SJCRH30 (cell line): Measurements from ENCODE around the gene C20orf141. TPM values are rescaled to one million over a fixed set of nuclear protein-coding genes. Genes with fewer than 3 reads are reported as not detected.
"Not testable (repeated sequence)": the region's sequence is repeated elsewhere in the genome, so short reads cannot be mapped to it uniquely, and the experiment has no call there.

Experiments
- DNase-seq, 2 experiments: peaks; one replicate each; pipeline ENCODE4 v3.0.0-alpha.2; 2015 to 2020
- H3K27ac ChIP-seq: fragments of 250-450 bp; sonication (Bioruptor Pico); 2 replicates; pipeline ENCODE4 v1.5.1; 2020; ENCODE audit warnings: mild to moderate bottlenecking, moderate library complexity
- H3K27me3 ChIP-seq: fragments of 250-450 bp; sonication (Bioruptor Pico); 2 replicates; pipeline ENCODE4 v1.5.1; 2020; ENCODE audit warnings: mild to moderate bottlenecking, moderate library complexity
- H3K36me3 ChIP-seq: fragments of 250-450 bp; sonication (Bioruptor Pico); 2 replicates; pipeline ENCODE4 v1.5.1; 2020; ENCODE audit warnings: mild to moderate bottlenecking, moderate library complexity
- H3K4me1 ChIP-seq: fragments of 250-450 bp; sonication (Bioruptor Pico); 2 replicates; pipeline ENCODE4 v1.5.1; 2020; ENCODE audit warnings: mild to moderate bottlenecking, moderate library complexity
- H3K4me3 ChIP-seq: fragments of 250-450 bp; sonication (Bioruptor Pico); 2 replicates; pipeline ENCODE4 v1.5.1; 2020; ENCODE audit warnings: mild to moderate bottlenecking, moderate library complexity
- H3K9me3 ChIP-seq: fragments of 250-450 bp; sonication (Bioruptor Pico); replicated peaks from 2 replicates; pipeline ENCODE4 v1.5.1; 2020; ENCODE audit warnings: mild to moderate bottlenecking, moderate library complexity
- total RNA-seq: library from RNA; depleted of rRNA; stranded (reverse); fragments of >200 nt; shearing (Covaris generic); gene quantifications from 2 replicates; pipeline ENCODE4 v1.2.3, GENCODE V29; 2014; rRNA removed

C20orf141 gene, protein sequence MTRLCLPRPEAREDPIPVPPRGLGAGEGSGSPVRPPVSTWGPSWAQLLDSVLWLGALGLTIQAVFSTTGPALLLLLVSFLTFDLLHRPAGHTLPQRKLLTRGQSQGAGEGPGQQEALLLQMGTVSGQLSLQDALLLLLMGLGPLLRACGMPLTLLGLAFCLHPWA
- total RNA-seq: not detected in 2 replicates

DNA sequence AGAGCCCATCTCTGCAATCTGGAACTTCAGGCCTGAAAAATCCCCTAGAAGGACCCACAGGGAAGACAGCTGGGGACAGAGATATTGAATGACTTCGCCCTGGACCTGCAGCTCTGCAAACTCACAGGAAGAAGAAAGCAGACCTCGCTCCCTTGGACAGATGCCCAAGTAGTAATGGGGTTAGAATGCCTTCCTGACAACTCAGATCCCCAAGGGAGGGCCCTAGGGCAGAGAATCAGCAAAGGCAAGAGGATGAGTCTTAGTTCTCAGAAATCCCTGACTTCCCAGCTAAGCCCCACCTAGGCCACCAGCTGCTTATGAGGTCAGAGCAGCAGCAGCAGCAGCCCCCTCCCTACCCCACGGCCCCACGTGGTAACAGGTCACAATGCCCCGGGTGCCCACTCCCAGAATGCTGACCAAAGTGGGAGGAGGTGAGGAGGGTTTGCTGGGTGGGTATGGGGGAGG is at the start of gene C20orf141:
Gene C20orf141, plus strand, starts transcription at position 401 of the 465 bp plus-strand sequence. CDS start 198 bp downstream, outside the sequence.
- Histone ChIP-seq H3K4me1 (peaks cover 25% of the 10 kb centered on the region), H3K9me3 (peaks cover 7% of the 10 kb centered on the region), H3K27ac (peak within 1 kb of the TSS; percentile 11; the same call in 1 of the 2 replicates), H3K36me3 (no peaks in the 10 kb centered on the region), H3K4me3 (no peak within 1 kb of the TSS), H3K27me3 (no peaks in the 10 kb centered on the region)
- DNase-seq: peak; percentile 98 to 99

GRCh38 chr20:2767768-2768631 is 46.8 kb upstream of the C20orf141 start:
- Histone ChIP-seq H3K36me3 (no peaks in the 10 kb centered on the region), H3K27ac (no peak overlapping the region), H3K27me3 (no peaks in the 10 kb centered on the region), H3K9me3 (no peaks in the 10 kb centered on the region), H3K4me3 (no peak overlapping the region), H3K4me1 (peaks cover 3% of the 10 kb centered on the region; the same call in 1 of the 2 replicates)
- no peak for DNase-seq

GRCh38 chr20:2768632-2769015 is 46.2 kb upstream of the C20orf141 start:
- H3K36me3 ChIP-seq: no peaks in the 10 kb centered on the region
- no peaks in the 10 kb centered on the region for H3K9me3 ChIP-seq
- no peak for DNase-seq
- peaks cover 3% of the 10 kb centered on the region; the same call in 1 of the 2 replicates for H3K4me1 ChIP-seq
- H3K4me3 ChIP-seq: no peak overlapping the region
- H3K27ac ChIP-seq: no peak overlapping the region
- H3K27me3 ChIP-seq: no peaks in the 10 kb centered on the region

GRCh38 chr20:2770091-2770490 is 44.7 kb upstream of the C20orf141 start:
- not testable (repeated sequence) for H3K4me3 ChIP-seq, DNase-seq, H3K36me3 ChIP-seq, H3K27me3 ChIP-seq, H3K27ac ChIP-seq, H3K4me1 ChIP-seq, H3K9me3 ChIP-seq

DNA sequence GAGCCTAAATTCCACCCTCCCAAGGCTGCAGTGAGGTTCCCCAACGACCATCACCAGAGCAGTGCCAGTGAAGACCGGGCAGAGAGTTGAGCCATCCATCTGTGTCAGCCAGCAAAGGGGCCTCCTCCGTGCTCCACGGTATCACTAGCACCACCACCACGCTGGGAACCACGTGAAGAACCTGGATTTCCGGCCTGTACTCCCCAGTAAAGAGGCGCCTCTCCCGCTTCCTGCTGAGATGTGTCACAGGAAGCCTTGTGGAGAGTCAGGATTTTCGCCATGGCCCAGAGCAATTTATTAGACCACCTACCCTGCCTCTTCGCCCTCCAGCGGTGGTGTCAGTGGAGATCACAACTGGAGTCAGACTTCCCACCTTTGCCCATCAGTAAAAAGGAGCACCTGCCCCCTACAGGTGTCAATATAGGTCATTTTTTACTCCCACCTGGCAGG is 43.1 kb upstream of the C20orf141 start:
- H3K4me1 ChIP-seq: peaks cover 3% of the 10 kb centered on the region; the same call in 1 of the 2 replicates
- DNase-seq: peak; percentile 51 to 67
- H3K27ac ChIP-seq: no peak overlapping the region
- H3K4me3 ChIP-seq: peak overlapping the region; percentile 27
- H3K9me3 ChIP-seq: no peaks in the 10 kb centered on the region
- H3K27me3 ChIP-seq: no peaks in the 10 kb centered on the region
- no peaks in the 10 kb centered on the region for H3K36me3 ChIP-seq

DNA sequence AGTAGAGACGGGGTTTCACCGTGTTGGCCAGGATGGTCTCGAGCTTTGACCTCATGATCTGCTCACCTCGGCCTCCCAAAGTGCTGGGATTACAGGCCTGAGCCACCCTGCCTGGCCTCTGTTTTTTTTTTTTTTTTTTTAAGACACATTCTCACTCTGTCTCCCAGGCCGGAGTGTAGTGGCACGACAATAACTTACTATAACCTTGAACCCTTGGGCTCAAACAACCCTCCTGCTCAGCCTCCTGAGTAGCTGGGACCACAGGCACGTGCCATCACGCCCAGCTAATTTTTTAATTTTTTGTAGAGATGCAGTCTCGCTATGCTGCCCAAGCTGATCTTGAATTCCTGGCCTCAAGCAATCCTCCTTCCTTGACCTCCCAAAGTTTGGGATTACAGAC is 41.0 kb upstream of the C20orf141 start:
- Histone ChIP-seq H3K4me3 (no peak overlapping the region), H3K9me3 (no peaks in the 10 kb centered on the region), H3K36me3 (no peaks in the 10 kb centered on the region), H3K4me1 (peaks cover 3% of the 10 kb centered on the region; the same call in 1 of the 2 replicates), H3K27me3 (no peaks in the 10 kb centered on the region), H3K27ac (no peak overlapping the region)
- no peak for DNase-seq

GRCh38 chr20:2775139-2775538 is 39.6 kb upstream of the C20orf141 start:
- DNase-seq: no peak
- no peak overlapping the region for H3K4me3 ChIP-seq
- no peaks in the 10 kb centered on the region for H3K36me3 ChIP-seq
- no peaks in the 10 kb centered on the region for H3K9me3 ChIP-seq
- H3K4me1 ChIP-seq: peaks cover 3% of the 10 kb centered on the region; the same call in 1 of the 2 replicates
- H3K27me3 ChIP-seq: no peaks in the 10 kb centered on the region
- no peak overlapping the region for H3K27ac ChIP-seq

DNA sequence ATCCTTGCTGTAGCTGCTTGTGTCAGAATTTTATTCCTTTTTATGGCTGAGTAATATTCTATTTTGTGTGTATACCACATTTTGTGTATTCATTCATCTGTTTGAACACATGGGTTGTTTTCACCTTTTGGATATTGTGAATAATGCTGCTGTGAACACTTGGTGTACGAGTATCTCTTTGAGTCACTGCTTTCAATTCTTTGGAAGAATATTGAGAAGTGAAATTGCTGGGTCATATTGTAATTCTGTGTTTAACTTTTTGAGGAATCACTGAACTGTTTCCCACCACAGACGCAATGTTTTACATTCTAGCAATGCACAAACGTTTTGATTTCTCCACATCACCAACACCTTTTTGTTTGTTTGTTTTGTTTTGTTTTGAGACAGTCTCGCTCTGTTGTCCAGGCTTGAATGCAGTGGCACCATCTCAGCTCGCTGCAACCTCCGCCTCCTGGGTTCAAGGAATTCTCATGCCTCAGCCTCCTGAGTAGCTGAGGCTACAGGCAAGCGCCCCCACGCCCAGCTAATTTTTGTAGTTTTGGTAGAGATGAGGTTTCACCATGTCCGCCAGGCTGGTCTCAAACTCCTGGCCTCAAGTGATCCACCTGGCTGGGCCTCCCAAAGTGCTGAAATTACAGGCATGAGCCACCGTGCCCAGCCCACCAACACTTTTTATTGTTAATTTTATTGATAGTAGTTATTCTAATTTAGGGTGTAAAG is 36.0 kb upstream of the C20orf141 start:
- Histone ChIP-seq H3K4me3 (no peak overlapping the region), H3K27ac (no peak overlapping the region), H3K9me3 (no peaks in the 10 kb centered on the region), H3K36me3 (no peaks in the 10 kb centered on the region), H3K27me3 (no peaks in the 10 kb centered on the region), H3K4me1 (no peaks in the 10 kb centered on the region)
- no peak for DNase-seq

- Histone ChIP-seq H3K27me3 (no peaks in the 10 kb centered on the region), H3K4me3 (no peak overlapping the region), H3K4me1 (no peaks in the 10 kb centered on the region), H3K27ac (no peak overlapping the region), H3K36me3 (no peaks in the 10 kb centered on the region), H3K9me3 (no peaks in the 10 kb centered on the region)
- no peak for DNase-seq
These were observed 33.8 kb upstream of the C20orf141 start for GRCh38 chr20:2780948-2781347.

GRCh38 chr20:2783908-2784566 is 30.8 kb upstream of the C20orf141 start:
- Histone ChIP-seq H3K27me3 (no peaks in the 10 kb centered on the region), H3K27ac (no peak overlapping the region), H3K4me1 (no peaks in the 10 kb centered on the region), H3K4me3 (no peak overlapping the region), H3K36me3 (no peaks in the 10 kb centered on the region), H3K9me3 (no peaks in the 10 kb centered on the region)
- no peak for DNase-seq

DNA sequence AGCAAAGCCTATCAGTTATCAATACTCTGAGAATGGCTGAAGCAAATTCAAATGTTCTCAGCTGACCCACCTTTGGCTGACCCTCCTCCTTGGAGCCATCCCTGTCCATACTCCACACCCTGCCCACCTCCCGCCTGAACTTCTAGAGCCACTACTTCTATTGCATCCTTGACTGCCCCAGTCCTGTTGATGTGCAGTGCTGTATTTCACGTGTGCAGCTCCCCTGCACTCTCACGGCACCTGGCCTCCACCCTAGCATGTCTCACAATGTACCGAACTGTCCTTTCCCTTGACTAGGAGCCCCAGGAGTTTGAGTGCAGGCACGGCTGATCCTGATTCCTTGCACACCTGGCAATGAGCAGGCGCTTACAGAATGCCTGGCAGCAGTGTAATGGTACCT is 21.3 kb upstream of the C20orf141 start:
- Histone ChIP-seq H3K4me1 (no peaks in the 10 kb centered on the region), H3K27me3 (peaks cover 3% of the 10 kb centered on the region; the same call in 1 of the 2 replicates), H3K27ac (no peak overlapping the region), H3K9me3 (no peaks in the 10 kb centered on the region), H3K4me3 (no peak overlapping the region), H3K36me3 (no peaks in the 10 kb centered on the region)
- DNase-seq: no peak

GRCh38 chr20:2794202-2794748 is 20.5 kb upstream of the C20orf141 start:
- no peaks in the 10 kb centered on the region for H3K36me3 ChIP-seq
- no peak overlapping the region for H3K4me3 ChIP-seq
- H3K27ac ChIP-seq: no peak overlapping the region
- no peak for DNase-seq
- no peaks in the 10 kb centered on the region for H3K4me1 ChIP-seq
- H3K27me3 ChIP-seq: peaks cover 3% of the 10 kb centered on the region; the same call in 1 of the 2 replicates
- H3K9me3 ChIP-seq: no peaks in the 10 kb centered on the region

GRCh38 chr20:2794866-2795447 is 19.8 kb upstream of the C20orf141 start:
- H3K9me3 ChIP-seq: no peaks in the 10 kb centered on the region
- no peak overlapping the region for H3K27ac ChIP-seq
- no peak for DNase-seq
- H3K36me3 ChIP-seq: no peaks in the 10 kb centered on the region
- H3K4me1 ChIP-seq: no peaks in the 10 kb centered on the region
- H3K27me3 ChIP-seq: peaks cover 3% of the 10 kb centered on the region; the same call in 1 of the 2 replicates
- H3K4me3 ChIP-seq: no peak overlapping the region

GRCh38 chr20:2795451-2795850 is 19.3 kb upstream of the C20orf141 start:
- Histone ChIP-seq H3K4me3 (no peak overlapping the region), H3K4me1 (no peaks in the 10 kb centered on the region), H3K27ac (no peak overlapping the region), H3K9me3 (no peaks in the 10 kb centered on the region), H3K36me3 (no peaks in the 10 kb centered on the region), H3K27me3 (peaks cover 3% of the 10 kb centered on the region; the same call in 1 of the 2 replicates)
- no peak for DNase-seq
